Medulla oblongata (tissue), 1 donor: ENCODE results near the gene STAG1.
"Not testable (repeated sequence)": the region's sequence is repeated elsewhere in the genome, so short reads cannot be mapped to it uniquely, and the experiment has no call there.

ENCODE experiments used
- DNase-seq: peaks from one replicate; pipeline ENCODE4 v3.0.0-alpha.2; 2015; ENCODE audit errors: extremely low spot score

STAG1 gene

GRCh38 chr3:136645915-136646314 is 106.3 kb downstream of the STAG1 start:
- DNase-seq: no peak

- DNase-seq: no peak
Measured at GRCh38 chr3:136644212-136644611, 108.0 kb downstream of the STAG1 start.

- not testable (repeated sequence) for DNase-seq
Measured at GRCh38 chr3:136643380-136643779, 108.8 kb downstream of the STAG1 start.

GRCh38 chr3:136642711-136643110 is 109.5 kb downstream of the STAG1 start:
- no peak for DNase-seq

GRCh38 chr3:136639069-136639468 is 113.1 kb downstream of the STAG1 start:
- no peak for DNase-seq

GRCh38 chr3:136637176-136637575 is 115.0 kb downstream of the STAG1 start:
- no peak for DNase-seq

GRCh38 chr3:136634821-136635220 is 117.4 kb downstream of the STAG1 start:
- no peak for DNase-seq

- no peak for DNase-seq
Measured at GRCh38 chr3:136632625-136633081, 119.5 kb downstream of the STAG1 start.

GRCh38 chr3:136631424-136631823 is 120.8 kb downstream of the STAG1 start:
- DNase-seq: no peak

- no peak for DNase-seq
Measured at GRCh38 chr3:136630915-136631314, 121.3 kb downstream of the STAG1 start.

- no peak for DNase-seq
Measured at GRCh38 chr3:136626493-136626892, 125.7 kb downstream of the STAG1 start.

GRCh38 chr3:136624894-136625815 is 127.0 kb downstream of the STAG1 start:
- no peak for DNase-seq

GRCh38 chr3:136624371-136624770 is 127.8 kb downstream of the STAG1 start:
- no peak for DNase-seq

GRCh38 chr3:136621628-136622027 is 130.6 kb downstream of the STAG1 start:
- no peak for DNase-seq

GRCh38 chr3:136620436-136620835 is 131.7 kb downstream of the STAG1 start:
- no peak for DNase-seq

GRCh38 chr3:136617969-136618525 is 134.1 kb downstream of the STAG1 start:
- DNase-seq: not testable (repeated sequence)

GRCh38 chr3:136617198-136617597 is 135.0 kb downstream of the STAG1 start:
- no peak for DNase-seq

GRCh38 chr3:136612512-136612911 is 139.7 kb downstream of the STAG1 start:
- DNase-seq: no peak

GRCh38 chr3:136606990-136607389 is 145.2 kb downstream of the STAG1 start:
- no peak for DNase-seq

- not testable (repeated sequence) for DNase-seq
Measured at GRCh38 chr3:136606216-136606615, 146.0 kb downstream of the STAG1 start.

- DNase-seq: no peak
Measured at GRCh38 chr3:136604961-136605360, 147.2 kb downstream of the STAG1 start.

GRCh38 chr3:136602818-136603217 is 149.4 kb downstream of the STAG1 start:
- DNase-seq: no peak
